ENCODE data around the gene C3orf22. TPM values are rescaled to one million over a fixed set of nuclear protein-coding genes. Genes with fewer than 3 reads are reported as not detected.

Gene C3orf22
- total RNA-seq, 1 donor from 2014 or later, result not detected

- peaks cover 11% of the 10 kb centered on the region for H3K4me1 ChIP-seq
- no peaks in the 10 kb centered on the region for H3K36me3 ChIP-seq
- H3K4me3 ChIP-seq, result peak overlapping the region; percentile 25
- peak overlapping the region; percentile 38 for H3K27ac ChIP-seq (replicated peaks)
- intact Hi-C loops (cut with micrococcal nuclease), result no loop called here
- TF ChIP-seq CTCF (IDR thresholded peaks at IDR 0.05; ENCODE audit: borderline replicate concordance), result no peak
- no peaks in the 10 kb centered on the region for H3K9me3 ChIP-seq (replicated peaks)
- H3K27me3 ChIP-seq (ENCODE audit: low read depth), result no peaks in the 10 kb centered on the region
- no peak for DNase-seq
Measured at GRCh38 chr3:126573492-126574117, 14.9 kb upstream of the C3orf22 start.

- intact Hi-C loops (cut with micrococcal nuclease), result no loop called here
- Histone ChIP-seq H3K36me3 (no peaks in the 10 kb centered on the region), H3K9me3 (replicated peaks) (no peaks in the 10 kb centered on the region), H3K27me3 (ENCODE audit: low read depth) (no peaks in the 10 kb centered on the region), H3K4me1 (peaks cover 11% of the 10 kb centered on the region), H3K4me3 (no peak overlapping the region), H3K27ac (replicated peaks) (no peak overlapping the region)
- no peak for TF ChIP-seq CTCF (IDR thresholded peaks at IDR 0.05; ENCODE audit: borderline replicate concordance)
- DNase-seq, result no peak
Measured at GRCh38 chr3:126571078-126571477, 12.3 kb upstream of the C3orf22 start.

GRCh38 chr3:126570103-126570541 is 11.4 kb upstream of the C3orf22 start:
- Histone ChIP-seq H3K4me1 (peaks cover 11% of the 10 kb centered on the region), H3K4me3 (no peak overlapping the region), H3K9me3 (replicated peaks) (no peaks in the 10 kb centered on the region), H3K27ac (replicated peaks) (no peak overlapping the region), H3K36me3 (no peaks in the 10 kb centered on the region), H3K27me3 (ENCODE audit: low read depth) (no peaks in the 10 kb centered on the region)
- no peak for TF ChIP-seq CTCF (IDR thresholded peaks at IDR 0.05; ENCODE audit: borderline replicate concordance)
- intact Hi-C loops (cut with micrococcal nuclease), result no loop called here
- no peak for DNase-seq

DNA sequence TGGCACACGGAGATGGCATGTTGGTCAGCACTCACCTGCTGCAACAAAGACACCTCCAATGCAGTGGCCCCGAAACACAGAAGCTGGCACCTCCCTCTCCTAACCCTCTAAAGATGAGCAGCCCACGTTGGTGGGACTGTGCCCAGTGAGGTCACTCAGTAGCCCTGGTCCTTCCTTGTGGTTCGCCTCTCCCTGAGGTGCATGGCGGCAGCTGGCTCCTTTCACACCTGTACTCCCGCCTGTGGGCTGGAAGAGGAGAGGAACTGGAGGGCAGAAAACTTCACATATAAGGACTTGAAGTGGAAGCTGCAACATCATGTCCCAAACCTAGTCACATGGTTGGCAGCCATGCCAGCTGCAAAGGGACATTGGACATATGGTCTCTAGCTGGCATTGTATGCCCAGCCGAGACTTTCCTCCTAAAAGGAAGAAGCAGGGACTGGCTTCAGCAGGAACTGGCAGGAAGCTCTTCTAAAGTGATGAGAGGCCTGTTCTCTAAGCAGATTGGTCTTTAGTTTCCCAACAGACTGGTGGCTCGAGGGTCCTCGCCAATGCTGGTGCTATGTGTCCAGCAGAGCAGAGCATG is 10.8 kb upstream of the C3orf22 start:
- intact Hi-C loops (cut with micrococcal nuclease), result no loop called here
- no peak overlapping the region for H3K27ac ChIP-seq (replicated peaks)
- H3K9me3 ChIP-seq (replicated peaks), result no peaks in the 10 kb centered on the region
- peaks cover 11% of the 10 kb centered on the region for H3K4me1 ChIP-seq
- no peak overlapping the region for H3K4me3 ChIP-seq
- TF ChIP-seq CTCF (IDR thresholded peaks at IDR 0.05; ENCODE audit: borderline replicate concordance), result no peak
- H3K36me3 ChIP-seq, result no peaks in the 10 kb centered on the region
- no peaks in the 10 kb centered on the region for H3K27me3 ChIP-seq (ENCODE audit: low read depth)
- no peak for DNase-seq

DNA sequence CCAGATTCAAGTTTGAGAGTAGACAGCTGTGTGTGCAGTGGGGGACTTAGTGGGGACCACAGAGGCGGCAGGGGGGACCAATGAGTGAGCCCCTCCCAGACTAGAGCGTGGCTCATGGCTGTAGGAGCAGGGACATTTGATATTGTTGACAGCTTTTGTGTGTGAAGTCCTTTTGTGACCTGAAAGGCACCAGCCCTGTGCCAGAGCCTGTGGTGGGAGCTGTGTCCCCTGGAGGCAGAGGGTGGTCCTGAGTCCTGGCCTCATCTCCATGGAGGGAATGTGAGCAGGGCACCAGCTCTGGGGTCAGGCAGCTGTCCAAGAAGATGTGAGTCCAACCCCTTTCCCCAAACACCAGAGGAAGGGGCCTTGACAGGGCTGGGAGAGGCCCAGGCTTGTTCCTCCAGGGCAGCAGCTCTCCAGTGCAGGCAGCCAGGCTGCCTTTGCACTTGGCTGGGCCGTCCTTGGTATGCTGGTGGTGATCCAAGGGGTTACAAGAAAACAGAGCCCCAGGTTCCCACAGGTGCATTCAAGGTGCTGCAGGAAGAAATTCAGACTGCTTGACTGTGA is 10.1 kb upstream of the C3orf22 start:
- no peak for DNase-seq
- no peak overlapping the region for H3K27ac ChIP-seq (replicated peaks)
- H3K9me3 ChIP-seq (replicated peaks), result no peaks in the 10 kb centered on the region
- H3K4me3 ChIP-seq, result no peak overlapping the region
- intact Hi-C loops (cut with micrococcal nuclease), result no loop called here
- H3K27me3 ChIP-seq (ENCODE audit: low read depth), result no peaks in the 10 kb centered on the region
- no peak for TF ChIP-seq CTCF (IDR thresholded peaks at IDR 0.05; ENCODE audit: borderline replicate concordance)
- H3K36me3 ChIP-seq, result no peaks in the 10 kb centered on the region
- H3K4me1 ChIP-seq, result peaks cover 9% of the 10 kb centered on the region
